HuH-7 (cell line): ENCODE measurements around the gene ROGDI.

ENCODE experiments used
- DNase-seq: peaks from one replicate; pipeline ENCODE4 v3.0.0; 2011; ENCODE audit warnings: low spot score

ROGDI gene

GRCh38 chr16:4813251-4814003 lies 11.0 kb upstream of the ROGDI start:
- DNase-seq = no peak

- DNase-seq = no peak
These were observed 9.3 kb upstream of the ROGDI start for GRCh38 chr16:4811773-4812172.

GRCh38 chr16:4811242-4811641 lies 8.8 kb upstream of the ROGDI start:
- no peak for DNase-seq

- no peak for DNase-seq
These were observed 3.8 kb upstream of the ROGDI start for GRCh38 chr16:4806280-4806679.

GRCh38 chr16:4805231-4805630 lies 2.8 kb upstream of the ROGDI start:
- DNase-seq = no peak

GRCh38 chr16:4803898-4804762 lies 1.7 kb upstream of the ROGDI start:
- no peak for DNase-seq

GRCh38 chr16:4803401-4803844 lies 990 bp upstream of the ROGDI start:
- no peak for DNase-seq

GRCh38 chr16:4802659-4803287 lies 340 bp upstream of the ROGDI start:
- peak; percentile 94 for DNase-seq

- no peak for DNase-seq
These were observed 1.1 kb downstream of the ROGDI start for GRCh38 chr16:4801051-4801961.

GRCh38 chr16:4800290-4801041 lies 2.0 kb downstream of the ROGDI start:
- no peak for DNase-seq

- no peak for DNase-seq
These were observed 3.1 kb downstream of the ROGDI start for GRCh38 chr16:4799171-4799855.

- no peak for DNase-seq
These were observed 4.0 kb downstream of the ROGDI start for GRCh38 chr16:4798456-4798855.

- DNase-seq = no peak
These were observed 4.6 kb downstream of the ROGDI start for GRCh38 chr16:4797805-4798252.

- no peak for DNase-seq
These were observed 5.2 kb downstream of the ROGDI start for GRCh38 chr16:4796982-4797804.

- DNase-seq = no peak
These were observed 6.4 kb downstream of the ROGDI start for GRCh38 chr16:4795828-4796572.

GRCh38 chr16:4795181-4795827 lies 7.1 kb downstream of the ROGDI start, which contains the start of gene SMIM22:
Gene SMIM22 (plus strand): TSS chr16:4795369. CDS start chr16:4795735, 366 bp downstream.
- DNase-seq = no peak

GRCh38 chr16:4792951-4793513 lies 9.4 kb downstream of the ROGDI start:
- no peak for DNase-seq

- DNase-seq = no peak
These were observed 11.6 kb downstream of the ROGDI start for GRCh38 chr16:4790871-4791270.
